OCI-LY1 (cell line): ENCODE results near the gene GPT2.

Experiments
- CTCF ChIP-seq: fragments of 200-600 bp; sonication (generic), shearing (Covaris generic); IDR thresholded peaks from 2 replicates; pipeline ENCODE4 v1.5.1; 2017; ENCODE audit warnings: mild to moderate bottlenecking, antibody characterized with exemption, low read length, moderate library complexity, mixed read lengths
- EZH2 ChIP-seq: fragments of 200-600 bp; sonication (generic), shearing (Covaris generic); IDR thresholded peaks from 2 replicates; pipeline ENCODE4 v1.8.0; 2017; ENCODE audit warnings: borderline replicate concordance, mixed run types, mild to moderate bottlenecking, antibody characterized with exemption, low read length, moderate library complexity, mixed read lengths

- no peak for TF ChIP-seq CTCF
- TF ChIP-seq EZH2 = no peak
These were observed 91.8 kb downstream of the GPT2 start for GRCh38 chr16:46975908-46976470.
